CD4-positive, alpha-beta T cell treated with Interleukin-15 for 1 hour (primary cell): ENCODE data around the gene CWC27.

Experiments
- DNase-seq: peaks from one replicate; pipeline ENCODE4 v3.0.0-alpha.2; 2020

Gene CWC27

DNA sequence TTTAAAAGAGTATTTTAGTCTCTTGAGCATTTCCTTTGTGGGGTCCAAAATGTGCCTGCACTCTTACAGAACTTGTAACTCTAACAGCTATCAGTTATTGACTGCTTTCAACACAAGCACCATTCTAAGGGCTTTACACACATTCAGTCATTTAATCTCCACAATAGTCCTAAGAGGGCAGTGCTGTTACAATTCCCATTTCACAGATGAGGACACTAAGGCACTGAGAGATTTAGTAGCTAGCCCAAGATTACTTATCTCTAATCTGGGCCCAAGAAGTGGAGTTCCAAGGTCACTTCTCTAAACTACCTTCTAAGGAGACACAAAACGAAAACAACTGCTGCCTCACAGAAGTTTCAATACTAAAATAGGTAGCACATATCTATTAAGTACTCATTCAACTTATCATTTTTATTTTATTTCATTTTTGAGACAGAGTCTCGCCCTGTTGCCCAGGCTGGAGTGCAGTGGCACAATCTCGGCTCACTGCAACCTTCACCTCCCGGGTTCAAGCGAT is 275.2 kb downstream of the CWC27 start:
- no peak for DNase-seq

DNA sequence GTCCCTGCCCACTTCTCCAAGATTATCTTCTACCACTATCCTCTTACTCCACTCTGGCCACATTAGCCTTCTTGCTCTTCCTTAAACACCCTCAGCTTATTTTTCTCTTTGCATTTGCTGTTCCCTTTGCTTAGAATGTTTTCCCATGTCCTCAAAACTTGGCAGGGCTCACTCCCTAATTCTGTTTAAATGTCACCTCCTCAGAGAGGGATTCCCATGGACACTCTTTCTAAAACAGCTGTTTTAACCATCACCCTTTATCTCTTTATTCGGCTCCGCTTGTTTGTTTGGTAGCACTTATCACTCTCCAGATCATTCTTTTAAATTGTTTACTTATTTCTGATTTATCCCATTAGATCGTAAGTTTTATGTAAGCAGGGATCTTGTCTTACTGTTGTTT is 278.5 kb downstream of the CWC27 start:
- no peak for DNase-seq

DNA sequence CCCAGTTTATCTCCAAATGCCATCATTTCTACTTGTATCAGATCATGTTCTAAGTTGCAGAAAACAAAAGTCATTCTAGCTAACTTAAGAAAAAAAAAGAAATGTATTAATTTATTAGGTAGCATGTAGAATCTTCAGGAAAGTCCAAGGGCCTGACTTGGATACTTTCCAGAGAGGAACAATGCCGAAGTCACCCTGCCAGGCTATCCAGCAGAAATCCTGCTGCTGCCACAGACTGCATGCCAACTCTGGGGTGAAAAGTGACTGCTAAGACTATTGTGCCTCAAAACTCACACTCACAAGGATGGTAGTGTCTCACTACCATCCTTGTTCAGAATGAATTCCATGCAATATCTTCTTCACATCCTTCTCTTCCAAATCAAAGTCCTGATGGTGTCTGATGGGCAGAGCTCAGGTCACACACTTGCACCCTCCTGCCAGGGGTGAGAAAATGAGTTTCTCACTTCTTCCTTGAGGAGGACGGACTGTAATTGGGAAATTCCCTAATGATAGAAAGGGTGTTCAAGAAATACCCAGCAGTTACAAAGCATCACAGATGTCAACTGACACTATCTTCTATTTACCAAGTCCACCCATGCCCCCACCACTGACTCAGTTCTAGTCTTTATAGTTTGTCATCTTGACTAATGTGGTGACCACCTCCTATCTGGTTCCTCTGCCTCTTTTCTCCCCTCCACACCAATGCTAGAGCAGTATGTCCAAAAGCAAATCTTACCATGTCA is 279.4 kb downstream of the CWC27 start:
- no peak for DNase-seq

DNA sequence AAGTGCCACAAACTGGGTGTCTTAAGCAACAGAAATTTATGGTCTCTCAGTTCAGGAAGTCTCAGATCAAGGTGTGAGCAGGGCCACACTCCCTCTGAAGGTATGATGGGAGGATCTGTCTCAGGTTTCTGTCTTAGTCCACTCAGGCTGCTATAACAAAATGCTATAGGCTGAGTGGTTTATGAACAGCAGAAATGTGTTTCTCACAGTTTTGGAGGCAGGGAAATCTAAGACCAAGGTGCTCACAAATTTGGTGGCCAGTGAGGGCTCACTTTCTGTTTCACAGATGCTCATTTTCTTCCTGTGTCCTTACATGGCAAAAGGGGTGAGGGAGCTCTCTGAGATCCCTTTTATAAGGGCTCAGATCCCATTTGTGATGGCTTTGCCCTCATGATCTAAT is 281.4 kb downstream of the CWC27 start:
- no peak for DNase-seq

DNA sequence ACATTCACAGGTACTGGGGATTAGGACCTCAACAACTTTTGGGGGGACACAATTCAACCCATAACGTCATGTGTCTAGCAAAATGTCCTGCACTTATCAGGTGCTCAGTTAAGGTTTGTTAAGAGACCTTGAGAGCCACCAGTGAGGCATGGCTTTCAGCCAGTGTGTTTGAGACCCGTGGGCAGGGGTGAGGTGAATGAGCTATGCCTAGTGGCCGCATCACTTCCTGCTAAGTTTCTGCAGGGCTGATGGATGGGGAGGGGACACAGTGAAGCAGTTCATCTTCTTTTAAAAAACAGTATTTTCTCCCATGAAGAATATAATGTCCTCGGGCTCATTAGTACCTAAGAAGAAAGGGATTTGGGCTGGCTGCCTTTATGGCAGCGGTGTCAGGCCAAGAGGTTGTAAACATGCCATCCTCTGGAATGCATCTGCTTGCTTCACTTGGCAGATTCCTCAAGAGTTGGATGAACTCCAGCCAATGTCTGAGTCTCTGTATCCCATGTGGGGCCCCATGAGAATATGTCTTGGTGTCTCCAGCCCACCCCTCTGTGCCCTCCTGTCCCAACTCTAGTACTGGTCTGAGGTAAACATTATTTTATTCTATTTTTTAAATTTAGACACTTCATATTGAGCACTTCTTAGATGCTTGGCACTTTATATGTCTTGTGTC is 282.2 kb downstream of the CWC27 start:
- no peak for DNase-seq

DNA sequence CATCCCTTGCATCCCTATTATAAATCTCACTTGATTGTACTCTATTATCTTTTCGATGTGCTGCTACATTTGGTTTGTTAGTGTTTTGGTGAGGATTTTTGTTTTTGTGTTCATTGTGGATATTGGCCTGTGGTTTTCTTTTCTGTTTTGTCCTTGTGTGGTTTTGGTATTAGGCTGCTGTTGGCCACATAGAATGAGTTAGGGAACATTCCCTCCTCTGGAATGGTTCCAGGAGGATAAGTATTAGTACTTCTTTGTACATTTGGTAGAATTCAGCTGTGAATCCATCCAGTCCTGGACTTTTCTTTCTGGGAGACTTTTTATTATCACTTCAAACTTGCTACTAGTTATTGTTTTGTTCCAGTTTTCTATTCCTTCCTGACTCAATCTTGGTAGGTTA is 287.2 kb downstream of the CWC27 start:
- DNase-seq, result no peak

DNA sequence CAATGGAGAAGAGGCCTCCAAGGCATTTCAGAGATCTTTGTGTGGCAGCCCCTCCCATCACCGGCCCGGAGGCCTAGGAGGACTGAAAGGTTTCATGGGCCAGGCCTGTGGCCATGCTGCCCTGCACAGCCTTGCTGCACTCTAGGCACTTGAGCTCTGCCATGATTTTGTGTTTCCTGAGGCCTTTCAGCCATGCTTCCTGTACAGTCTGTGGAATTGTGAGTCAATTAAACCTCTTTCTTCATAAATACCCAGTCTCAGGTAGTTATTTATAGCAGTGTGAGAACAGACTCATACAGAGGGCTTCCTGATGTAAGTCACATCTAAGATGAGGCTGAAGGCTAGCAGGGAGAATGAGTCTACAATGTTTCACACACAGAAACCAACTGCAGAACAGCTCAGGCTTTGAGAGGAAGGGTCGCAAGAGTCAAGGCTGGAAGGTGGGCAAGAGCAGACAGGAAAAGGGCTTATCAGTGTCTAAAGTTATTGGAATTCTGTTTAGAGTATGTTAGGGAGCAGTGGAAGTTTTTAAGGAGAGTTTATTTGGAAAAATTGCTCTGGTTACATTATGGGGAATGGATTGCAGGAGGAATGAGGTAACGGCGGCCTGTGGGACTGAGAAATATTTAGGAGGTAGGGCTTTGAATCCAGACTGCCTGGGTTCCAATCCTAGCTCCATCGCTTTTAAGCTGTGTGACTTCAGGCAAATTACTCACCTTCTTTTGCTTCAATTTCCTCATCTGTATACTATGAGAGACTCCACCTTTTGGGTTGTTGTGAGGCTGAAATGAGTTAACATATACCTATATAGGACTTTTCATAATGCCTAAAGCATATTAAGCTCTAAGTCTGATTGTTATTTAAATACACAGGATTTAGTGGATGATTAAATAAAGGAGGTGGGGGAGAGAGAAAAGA is 291.2 kb downstream of the CWC27 start:
- DNase-seq, result no peak

DNA sequence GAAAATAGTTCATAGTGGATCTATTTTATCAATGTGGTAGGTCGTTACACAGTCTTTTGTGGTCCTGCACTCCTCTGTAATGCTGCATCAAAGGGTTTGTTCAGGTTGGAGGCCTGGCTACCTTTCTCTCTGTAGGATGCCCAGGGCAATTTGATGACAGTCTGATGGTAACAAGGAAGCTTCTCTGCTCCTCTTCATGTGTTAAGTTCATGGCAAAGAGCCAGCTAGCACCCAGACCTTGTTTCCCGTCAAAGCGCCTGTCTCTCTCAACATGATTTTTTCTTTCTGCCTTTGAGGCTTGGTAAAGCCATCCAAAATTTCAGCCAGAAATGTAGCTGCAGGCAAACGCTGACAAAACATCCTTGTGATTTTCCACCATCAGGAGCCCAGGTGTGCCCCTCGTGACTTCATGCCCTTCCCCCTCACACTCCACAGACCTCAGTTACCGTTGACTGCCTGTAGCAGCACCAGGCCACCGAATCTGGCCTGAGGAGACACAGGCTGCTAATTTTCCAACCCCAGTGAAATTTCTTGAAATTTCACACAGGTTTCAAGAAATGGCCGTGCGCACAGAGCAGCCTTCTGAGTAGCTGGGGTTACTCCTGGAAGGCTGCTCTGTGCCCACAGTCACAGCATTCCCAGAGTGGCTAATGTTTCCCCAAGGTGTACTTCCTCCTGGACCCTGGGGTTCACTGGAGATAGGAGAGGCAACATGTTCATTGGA is 292.7 kb downstream of the CWC27 start:
- no peak for DNase-seq

DNA sequence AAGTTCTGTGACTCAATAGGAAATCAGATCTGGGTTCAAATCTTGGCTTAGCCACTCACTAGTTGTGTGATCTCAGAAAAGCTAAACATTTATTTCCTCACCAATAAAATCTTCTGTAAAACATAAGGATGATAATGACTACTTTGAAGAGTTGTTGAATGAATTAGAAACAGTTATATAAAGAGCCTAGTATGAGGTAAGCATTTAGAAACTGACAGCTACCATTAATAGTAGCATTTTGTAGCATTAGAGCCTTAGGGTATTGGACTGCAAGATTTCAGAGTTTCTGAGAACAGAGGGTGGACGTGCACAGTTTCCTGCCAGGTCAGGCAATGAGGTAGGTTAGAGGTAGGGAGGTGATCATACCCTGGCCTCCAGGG is 293.2 kb downstream of the CWC27 start:
- DNase-seq, result no peak

DNA sequence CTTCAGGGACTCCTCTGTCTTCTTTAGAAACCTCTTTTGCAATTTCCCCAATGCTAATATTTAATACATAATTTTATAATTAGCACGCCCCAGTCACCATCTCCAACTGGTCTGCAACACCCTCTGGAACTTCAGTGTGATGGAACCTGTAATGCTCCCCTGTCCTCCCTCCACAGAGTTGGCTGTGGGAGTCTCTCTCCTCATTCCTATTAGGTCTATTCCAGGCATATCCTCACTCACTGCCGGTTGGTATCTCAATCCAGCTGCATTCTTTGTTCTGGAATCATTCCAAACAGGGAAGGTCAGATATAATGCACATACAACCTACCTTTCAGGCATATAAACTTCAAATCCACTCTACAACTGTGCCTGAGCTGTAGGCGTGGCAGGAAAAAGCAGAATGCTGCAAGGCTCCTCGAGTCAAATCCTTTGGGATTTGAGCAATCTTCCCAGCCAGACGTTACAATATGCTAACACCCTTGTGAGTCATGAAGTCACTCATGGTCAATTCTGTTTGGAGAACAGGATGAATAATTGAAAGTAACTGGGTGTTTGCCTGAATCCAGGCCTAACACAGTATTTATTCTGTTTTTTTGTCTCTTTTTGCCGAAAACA is 293.8 kb downstream of the CWC27 start:
- no peak for DNase-seq

DNA sequence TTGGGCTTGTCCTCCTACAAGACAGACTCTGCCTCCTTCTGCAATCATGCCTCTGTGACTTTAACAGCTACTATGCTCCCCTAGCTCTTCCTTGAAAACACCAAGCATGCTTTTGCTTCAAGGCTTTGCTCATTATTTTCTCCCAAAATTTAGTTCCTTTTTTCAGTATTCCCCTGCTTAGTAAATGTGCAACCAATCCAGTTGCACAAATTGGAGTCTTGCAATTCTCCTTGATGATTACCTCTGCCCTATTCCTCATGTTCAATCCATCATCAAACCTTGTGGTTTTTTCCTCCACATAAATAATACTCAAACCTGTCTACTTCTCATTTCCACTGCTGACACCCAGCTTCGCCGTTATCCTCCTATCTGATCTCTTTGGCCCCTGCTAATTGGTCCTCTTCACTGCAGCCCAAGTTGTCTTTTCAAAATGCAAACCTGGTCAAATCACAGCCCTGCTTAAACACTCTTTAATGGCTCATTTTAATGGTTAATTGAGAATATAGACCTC is 296.3 kb downstream of the CWC27 start:
- no peak for DNase-seq

DNA sequence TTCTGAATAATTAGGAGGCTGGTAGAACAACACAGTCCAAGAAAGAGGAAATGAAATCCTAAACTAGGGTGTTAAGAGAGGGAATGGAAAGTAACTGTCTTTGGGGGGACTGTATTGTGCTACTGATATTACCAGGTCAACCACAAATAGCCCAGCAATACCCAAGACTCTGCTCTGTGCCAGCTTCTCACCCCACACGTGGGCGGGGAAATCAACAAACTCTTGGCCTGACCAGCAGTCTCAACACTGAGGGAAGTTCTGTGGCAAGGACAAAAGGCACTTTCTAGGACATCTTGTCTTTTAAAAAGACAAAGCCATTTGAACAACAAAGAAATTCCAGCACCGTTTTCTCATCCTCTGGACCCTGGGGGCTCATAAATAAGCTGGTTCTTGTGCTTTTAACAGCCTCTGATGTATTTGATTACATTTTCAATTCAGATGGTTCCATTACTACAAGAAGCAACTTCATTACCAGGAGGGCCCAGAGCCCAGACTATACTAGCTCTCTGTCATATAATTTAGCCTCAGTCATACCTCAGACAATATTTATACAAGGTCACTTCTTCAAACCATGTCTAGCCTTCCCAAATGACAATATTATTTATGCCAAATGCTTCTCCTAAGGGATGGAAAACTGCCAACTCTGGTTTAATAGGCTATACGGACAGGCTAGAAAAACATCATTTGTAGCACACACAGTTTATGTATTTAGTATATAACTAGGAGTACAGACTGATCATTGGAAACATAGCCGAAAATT is 297.8 kb downstream of the CWC27 start:
- no peak for DNase-seq

DNA sequence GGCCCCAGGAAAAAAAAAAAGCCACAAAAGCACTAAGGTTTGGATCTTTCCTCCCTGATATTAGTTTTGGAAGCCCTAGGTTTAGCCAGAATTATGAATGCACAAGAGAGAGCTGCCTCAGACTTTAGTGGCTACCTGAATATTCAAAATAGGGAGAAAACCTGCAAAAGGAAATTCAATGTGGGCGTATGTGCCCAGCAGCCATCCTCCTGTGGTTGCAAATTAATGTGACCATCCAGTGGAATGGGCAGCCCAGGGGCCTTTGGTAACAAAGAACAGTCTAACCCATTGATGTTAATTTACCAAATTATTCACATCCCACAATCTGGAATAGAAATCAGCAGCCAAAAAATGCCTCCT is 298.4 kb downstream of the CWC27 start:
- DNase-seq, result no peak
